WTC11 (cell line): ENCODE results near the gene PRKCB. TPM values are rescaled to one million over a fixed set of nuclear protein-coding genes. Genes with fewer than 3 reads are reported as not detected.

ENCODE experiments used
- ATAC-seq: fragments of 200-7000 bp; cut with Tn5 transposase; 2 replicates; pipeline ENCODE4 v1.10.0; 2021; ENCODE audit warnings: mild to moderate bottlenecking, moderate library complexity
- CTCF ChIA-PET: fragments of 300-600 bp; sonication (Branson Sonifier 250); formaldehyde crosslinking; loops from one replicate; lab custom pipeline; 2021; ENCODE audit warnings: antibody characterized with exemption; lab: Charles Lee
- POLR2A ChIA-PET: fragments of 350-600 bp; sonication (Branson Sonifier 250); formaldehyde crosslinking; loops from one replicate; lab custom pipeline; 2021; ENCODE audit warnings: antibody characterized with exemption; lab: Charles Lee
- DNase-seq: peaks from one replicate; pipeline ENCODE4 v3.0.0; 2021; ENCODE audit warnings: low spot score
- H3K27ac Mint-ChIP-seq: 2 replicates; pipeline ENCODE4 v1.8.0; 2021; ENCODE audit warnings: mixed read lengths
- H3K27me3 Mint-ChIP-seq: 2 replicates; pipeline ENCODE4 v1.8.0; 2021; ENCODE audit warnings: low read depth, mild to moderate bottlenecking, moderate library complexity, mixed read lengths
- H3K36me3 Mint-ChIP-seq: 2 replicates; pipeline ENCODE4 v1.8.0; 2021; ENCODE audit warnings: mixed read lengths
- H3K4me1 Mint-ChIP-seq: 2 replicates; pipeline ENCODE4 v1.8.0; 2022; ENCODE audit warnings: mixed read lengths
- H3K4me3 Mint-ChIP-seq: 2 replicates; pipeline ENCODE4 v1.8.0; 2021; ENCODE audit warnings: mild to moderate bottlenecking, moderate library complexity, mixed read lengths
- H3K9me3 Mint-ChIP-seq: 2 replicates; pipeline ENCODE4 v1.8.0; 2021; ENCODE audit warnings: mixed read lengths
- ETV6 ChIP-seq: sonication (generic); formaldehyde crosslinking; IDR thresholded peaks from 2 replicates; pipeline ENCODE4 v1.8.1; 2022; ENCODE audit warnings: mild to moderate bottlenecking, missing genetic modification reagents
- FOXK1 ChIP-seq: sonication (generic); formaldehyde crosslinking; IDR thresholded peaks from 2 replicates; pipeline ENCODE4 v1.8.0; 2022; ENCODE audit warnings: mild to moderate bottlenecking, moderate library complexity, missing genetic modification reagents
- NFATC4 ChIP-seq: fragments of 250-450 bp; sonication (Bioruptor Pico); IDR thresholded peaks from 2 replicates; pipeline ENCODE4 v1.9.0; 2021; ENCODE audit warnings: mild to moderate bottlenecking
- NFYB ChIP-seq: sonication (generic); formaldehyde crosslinking; conservative IDR thresholded peaks from 2 replicates; pipeline ENCODE4 v1.8.0; 2022; ENCODE audit warnings: low read depth, missing genetic modification reagents
- NR3C1 ChIP-seq: sonication (generic); formaldehyde crosslinking; conservative IDR thresholded peaks from 2 replicates; pipeline ENCODE4 v1.8.1; 2023; ENCODE audit warnings: low read depth, mild to moderate bottlenecking, missing genetic modification reagents
- ZNF121 ChIP-seq: sonication (generic); formaldehyde crosslinking; IDR thresholded peaks from 2 replicates; pipeline ENCODE4 v1.8.0; 2023; ENCODE audit warnings: missing genetic modification reagents
- ZNF219 ChIP-seq: sonication (generic); formaldehyde crosslinking; IDR thresholded peaks from 2 replicates; pipeline ENCODE4 v1.8.0; 2023; ENCODE audit warnings: missing genetic modification reagents, mild to moderate bottlenecking, borderline replicate concordance
- total RNA-seq: library from RNA; stranded (reverse); gene quantifications from 3 replicates; pipeline ENCODE4 v1.2.3, GENCODE V29; 2021
- TF ChIP-seq, protein P1 (sequence below): sonication (generic); formaldehyde crosslinking; IDR thresholded peaks from 2 replicates; pipeline ENCODE4 v1.8.1; 2023; ENCODE audit warnings: mild to moderate bottlenecking, moderate library complexity, missing genetic modification reagents
- TF ChIP-seq, protein P2 (sequence below): fragments of 250-450 bp; sonication (Bioruptor Pico); IDR thresholded peaks from 2 replicates; pipeline ENCODE4 v1.9.0; 2021; ENCODE audit warnings: mild to moderate bottlenecking, borderline replicate concordance
- TF ChIP-seq, protein P3 (sequence below): sonication (generic); formaldehyde crosslinking; IDR thresholded peaks from 2 replicates; pipeline ENCODE4 v1.8.1; 2022; ENCODE audit warnings: low read depth, missing genetic modification reagents, borderline replicate concordance
- TF ChIP-seq, protein P4 (sequence below): sonication (generic); formaldehyde crosslinking; IDR thresholded peaks from 2 replicates; pipeline ENCODE4 v1.8.0; 2022; ENCODE audit warnings: mild to moderate bottlenecking, missing genetic modification reagents
- TF ChIP-seq, protein P5 (sequence below): sonication (generic); formaldehyde crosslinking; IDR thresholded peaks from 2 replicates; pipeline ENCODE4 v1.8.0; 2022; ENCODE audit warnings: missing genetic modification reagents

Gene PRKCB
- total RNA-seq, 1 experiment from 2014 or later = 6.9 TPM

DNA sequence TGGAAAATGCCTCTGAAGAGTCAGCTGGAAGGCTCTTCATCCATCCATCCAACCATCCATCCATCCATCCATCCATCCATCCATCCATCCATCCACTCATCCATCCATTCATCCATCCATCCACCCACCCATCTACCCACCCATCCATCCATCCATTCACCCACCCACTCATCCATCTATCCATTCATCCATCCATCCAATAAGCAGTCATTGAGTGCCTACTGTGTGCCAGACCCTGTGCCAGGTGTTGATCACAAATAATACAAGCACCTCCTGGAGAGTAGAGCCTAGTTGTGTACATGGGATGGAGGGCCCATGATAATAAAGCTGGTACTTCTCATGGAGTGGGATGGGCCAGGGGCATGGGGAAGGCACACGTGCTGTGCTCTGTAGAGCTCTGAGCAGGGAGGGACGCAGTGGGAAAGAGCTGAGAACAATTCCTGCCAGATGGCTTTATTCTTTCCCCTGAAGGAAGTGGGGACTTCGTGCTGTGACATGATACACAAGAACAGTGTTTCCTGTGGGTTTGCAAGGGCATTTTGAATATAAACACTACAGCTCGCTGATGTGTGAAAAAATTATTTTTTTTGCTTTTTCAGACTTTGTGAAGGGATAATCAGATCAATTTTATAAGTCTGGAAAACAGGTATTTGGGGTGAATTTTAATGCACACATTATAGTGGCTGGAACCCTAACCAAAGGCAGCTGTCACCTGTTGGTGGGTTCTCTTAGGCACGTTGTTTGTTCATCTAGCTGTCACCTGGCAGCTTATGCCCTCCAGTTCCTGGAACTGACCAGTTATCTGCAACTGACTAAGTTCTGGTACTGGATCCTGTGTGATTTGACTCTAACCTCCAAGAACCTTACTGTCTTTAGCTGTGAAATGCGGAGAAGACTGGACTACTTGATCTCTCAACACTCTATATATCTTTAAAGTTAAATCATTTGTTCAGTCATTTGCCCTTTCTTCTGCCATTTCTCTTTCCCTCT lies 61.3 kb downstream of the PRKCB start:
- CTCF ChIA-PET = no interaction called here
- Mint-ChIP-seq H3K27ac (no peak overlapping the region), H3K4me3 (no peak overlapping the region), H3K4me1 (peaks cover 13% of the 10 kb centered on the region), H3K27me3 (no peaks in the 10 kb centered on the region; the same call in none of the 2 replicates), H3K36me3 (no peaks in the 10 kb centered on the region), H3K9me3 (no peaks in the 10 kb centered on the region)
- DNase-seq = no peak
- no peak for ATAC-seq
- POLR2A ChIA-PET = no interaction called here
- TF ChIP-seq ETV6 (CRISPR knock-in tag) (no peak), NFYB (CRISPR knock-in tag) (no peak), FOXK1 (CRISPR knock-in tag) (no peak), NFATC4 (CRISPR knock-in tag) (no peak), NR3C1 (CRISPR knock-in tag) (no peak), ZNF121 (CRISPR knock-in tag) (no peak), ZNF219 (CRISPR knock-in tag) (no peak)
- TF ChIP-seq, protein P1, sequence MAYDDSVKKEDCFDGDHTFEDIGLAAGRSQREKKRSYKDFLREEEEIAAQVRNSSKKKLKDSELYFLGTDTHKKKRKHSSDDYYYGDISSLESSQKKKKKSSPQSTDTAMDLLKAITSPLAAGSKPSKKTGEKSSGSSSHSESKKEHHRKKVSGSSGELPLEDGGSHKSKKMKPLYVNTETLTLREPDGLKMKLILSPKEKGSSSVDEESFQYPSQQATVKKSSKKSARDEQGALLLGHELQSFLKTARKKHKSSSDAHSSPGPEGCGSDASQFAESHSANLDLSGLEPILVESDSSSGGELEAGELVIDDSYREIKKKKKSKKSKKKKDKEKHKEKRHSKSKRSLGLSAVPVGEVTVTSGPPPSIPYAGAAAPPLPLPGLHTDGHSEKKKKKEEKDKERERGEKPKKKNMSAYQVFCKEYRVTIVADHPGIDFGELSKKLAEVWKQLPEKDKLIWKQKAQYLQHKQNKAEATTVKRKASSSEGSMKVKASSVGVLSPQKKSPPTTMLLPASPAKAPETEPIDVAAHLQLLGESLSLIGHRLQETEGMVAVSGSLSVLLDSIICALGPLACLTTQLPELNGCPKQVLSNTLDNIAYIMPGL (CRISPR knock-in tag) = no peak
- TF ChIP-seq, protein P2, sequence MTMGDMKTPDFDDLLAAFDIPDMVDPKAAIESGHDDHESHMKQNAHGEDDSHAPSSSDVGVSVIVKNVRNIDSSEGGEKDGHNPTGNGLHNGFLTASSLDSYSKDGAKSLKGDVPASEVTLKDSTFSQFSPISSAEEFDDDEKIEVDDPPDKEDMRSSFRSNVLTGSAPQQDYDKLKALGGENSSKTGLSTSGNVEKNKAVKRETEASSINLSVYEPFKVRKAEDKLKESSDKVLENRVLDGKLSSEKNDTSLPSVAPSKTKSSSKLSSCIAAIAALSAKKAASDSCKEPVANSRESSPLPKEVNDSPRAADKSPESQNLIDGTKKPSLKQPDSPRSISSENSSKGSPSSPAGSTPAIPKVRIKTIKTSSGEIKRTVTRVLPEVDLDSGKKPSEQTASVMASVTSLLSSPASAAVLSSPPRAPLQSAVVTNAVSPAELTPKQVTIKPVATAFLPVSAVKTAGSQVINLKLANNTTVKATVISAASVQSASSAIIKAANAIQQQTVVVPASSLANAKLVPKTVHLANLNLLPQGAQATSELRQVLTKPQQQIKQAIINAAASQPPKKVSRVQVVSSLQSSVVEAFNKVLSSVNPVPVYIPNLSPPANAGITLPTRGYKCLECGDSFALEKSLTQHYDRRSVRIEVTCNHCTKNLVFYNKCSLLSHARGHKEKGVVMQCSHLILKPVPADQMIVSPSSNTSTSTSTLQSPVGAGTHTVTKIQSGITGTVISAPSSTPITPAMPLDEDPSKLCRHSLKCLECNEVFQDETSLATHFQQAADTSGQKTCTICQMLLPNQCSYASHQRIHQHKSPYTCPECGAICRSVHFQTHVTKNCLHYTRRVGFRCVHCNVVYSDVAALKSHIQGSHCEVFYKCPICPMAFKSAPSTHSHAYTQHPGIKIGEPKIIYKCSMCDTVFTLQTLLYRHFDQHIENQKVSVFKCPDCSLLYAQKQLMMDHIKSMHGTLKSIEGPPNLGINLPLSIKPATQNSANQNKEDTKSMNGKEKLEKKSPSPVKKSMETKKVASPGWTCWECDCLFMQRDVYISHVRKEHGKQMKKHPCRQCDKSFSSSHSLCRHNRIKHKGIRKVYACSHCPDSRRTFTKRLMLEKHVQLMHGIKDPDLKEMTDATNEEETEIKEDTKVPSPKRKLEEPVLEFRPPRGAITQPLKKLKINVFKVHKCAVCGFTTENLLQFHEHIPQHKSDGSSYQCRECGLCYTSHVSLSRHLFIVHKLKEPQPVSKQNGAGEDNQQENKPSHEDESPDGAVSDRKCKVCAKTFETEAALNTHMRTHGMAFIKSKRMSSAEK (CRISPR knock-in tag) = no peak
- TF ChIP-seq, protein P3, sequence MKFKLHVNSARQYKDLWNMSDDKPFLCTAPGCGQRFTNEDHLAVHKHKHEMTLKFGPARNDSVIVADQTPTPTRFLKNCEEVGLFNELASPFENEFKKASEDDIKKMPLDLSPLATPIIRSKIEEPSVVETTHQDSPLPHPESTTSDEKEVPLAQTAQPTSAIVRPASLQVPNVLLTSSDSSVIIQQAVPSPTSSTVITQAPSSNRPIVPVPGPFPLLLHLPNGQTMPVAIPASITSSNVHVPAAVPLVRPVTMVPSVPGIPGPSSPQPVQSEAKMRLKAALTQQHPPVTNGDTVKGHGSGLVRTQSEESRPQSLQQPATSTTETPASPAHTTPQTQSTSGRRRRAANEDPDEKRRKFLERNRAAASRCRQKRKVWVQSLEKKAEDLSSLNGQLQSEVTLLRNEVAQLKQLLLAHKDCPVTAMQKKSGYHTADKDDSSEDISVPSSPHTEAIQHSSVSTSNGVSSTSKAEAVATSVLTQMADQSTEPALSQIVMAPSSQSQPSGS = no peak
- TF ChIP-seq, protein P4, sequence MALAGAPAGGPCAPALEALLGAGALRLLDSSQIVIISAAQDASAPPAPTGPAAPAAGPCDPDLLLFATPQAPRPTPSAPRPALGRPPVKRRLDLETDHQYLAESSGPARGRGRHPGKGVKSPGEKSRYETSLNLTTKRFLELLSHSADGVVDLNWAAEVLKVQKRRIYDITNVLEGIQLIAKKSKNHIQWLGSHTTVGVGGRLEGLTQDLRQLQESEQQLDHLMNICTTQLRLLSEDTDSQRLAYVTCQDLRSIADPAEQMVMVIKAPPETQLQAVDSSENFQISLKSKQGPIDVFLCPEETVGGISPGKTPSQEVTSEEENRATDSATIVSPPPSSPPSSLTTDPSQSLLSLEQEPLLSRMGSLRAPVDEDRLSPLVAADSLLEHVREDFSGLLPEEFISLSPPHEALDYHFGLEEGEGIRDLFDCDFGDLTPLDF = no peak
- TF ChIP-seq, protein P5, sequence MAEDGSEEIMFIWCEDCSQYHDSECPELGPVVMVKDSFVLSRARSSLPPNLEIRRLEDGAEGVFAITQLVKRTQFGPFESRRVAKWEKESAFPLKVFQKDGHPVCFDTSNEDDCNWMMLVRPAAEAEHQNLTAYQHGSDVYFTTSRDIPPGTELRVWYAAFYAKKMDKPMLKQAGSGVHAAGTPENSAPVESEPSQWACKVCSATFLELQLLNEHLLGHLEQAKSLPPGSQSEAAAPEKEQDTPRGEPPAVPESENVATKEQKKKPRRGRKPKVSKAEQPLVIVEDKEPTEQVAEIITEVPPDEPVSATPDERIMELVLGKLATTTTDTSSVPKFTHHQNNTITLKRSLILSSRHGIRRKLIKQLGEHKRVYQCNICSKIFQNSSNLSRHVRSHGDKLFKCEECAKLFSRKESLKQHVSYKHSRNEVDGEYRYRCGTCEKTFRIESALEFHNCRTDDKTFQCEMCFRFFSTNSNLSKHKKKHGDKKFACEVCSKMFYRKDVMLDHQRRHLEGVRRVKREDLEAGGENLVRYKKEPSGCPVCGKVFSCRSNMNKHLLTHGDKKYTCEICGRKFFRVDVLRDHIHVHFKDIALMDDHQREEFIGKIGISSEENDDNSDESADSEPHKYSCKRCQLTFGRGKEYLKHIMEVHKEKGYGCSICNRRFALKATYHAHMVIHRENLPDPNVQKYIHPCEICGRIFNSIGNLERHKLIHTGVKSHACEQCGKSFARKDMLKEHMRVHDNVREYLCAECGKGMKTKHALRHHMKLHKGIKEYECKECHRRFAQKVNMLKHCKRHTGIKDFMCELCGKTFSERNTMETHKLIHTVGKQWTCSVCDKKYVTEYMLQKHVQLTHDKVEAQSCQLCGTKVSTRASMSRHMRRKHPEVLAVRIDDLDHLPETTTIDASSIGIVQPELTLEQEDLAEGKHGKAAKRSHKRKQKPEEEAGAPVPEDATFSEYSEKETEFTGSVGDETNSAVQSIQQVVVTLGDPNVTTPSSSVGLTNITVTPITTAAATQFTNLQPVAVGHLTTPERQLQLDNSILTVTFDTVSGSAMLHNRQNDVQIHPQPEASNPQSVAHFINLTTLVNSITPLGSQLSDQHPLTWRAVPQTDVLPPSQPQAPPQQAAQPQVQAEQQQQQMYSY (CRISPR knock-in tag) = no peak
